Esophagus squamous epithelium (tissue), 5 donors: ENCODE results near the gene MRPS15. TPM values are rescaled to one million over a fixed set of nuclear protein-coding genes. Genes with fewer than 3 reads are reported as not detected.
"Not testable (repeated sequence)": the region's sequence is repeated elsewhere in the genome, so short reads cannot be mapped to it uniquely, and the experiment has no call there.

Experiments
- DNase-seq: peaks from one replicate; lab custom pipeline; 2025; lab: John Stamatoyannopoulos, UW
- H3K27ac ChIP-seq, 4 donors: fragments of 200-600 bp; sonication (generic); one replicate each; pipeline ENCODE4 v1.5.1; 2016 to 2019; ENCODE audit warnings: mild to moderate bottlenecking in 1 of 4
- H3K27me3 ChIP-seq, 4 donors: fragments of 200-600 bp; sonication (generic); 1 replicate in 3 of 4; 2 replicates in 1 of 4; pipeline versions ENCODE4 v1.5.1 to v1.6.0; 2017 to 2021; ENCODE audit warnings: antibody characterized with exemption in 1 of 4
- H3K36me3 ChIP-seq, 3 donors: fragments of 200-600 bp; sonication (generic); one replicate each; pipeline ENCODE4 v1.5.1; 2016 to 2019
- H3K4me1 ChIP-seq, 3 donors: fragments of 200-600 bp; sonication (generic); one replicate each; pipeline ENCODE4 v1.5.1; 2017 to 2019
- H3K4me3 ChIP-seq, 4 donors: fragments of 200-600 bp; sonication (generic); 1 replicate in 3 of 4; 2 replicates in 1 of 4; pipeline ENCODE4 v1.5.1; 2016 to 2019; ENCODE audit warnings: mild to moderate bottlenecking in 2 of 4, moderate library complexity in 1 of 4
- H3K9me3 ChIP-seq, 3 donors: fragments of 200-600 bp; sonication (generic); one replicate each; pipeline ENCODE4 v1.5.1; 2016 to 2019
- CTCF ChIP-seq, 6 experiments: fragments of 450-650 bp in 4 of 6; fragments of 200-600 bp in 2 of 6; sonication (generic) in 2 of 6; IDR thresholded peaks; one replicate each; pipeline ENCODE4 v1.5.1; 2016 to 2019; ENCODE audit warnings: antibody characterized with exemption in 6 of 6, mild to moderate bottlenecking in 4 of 6, moderate library complexity in 4 of 6
- POLR2A ChIP-seq, 4 donors: fragments of 450-650 bp; IDR thresholded peaks; one replicate each; pipeline ENCODE4 v1.6.1; 2017; ENCODE audit warnings: antibody characterized with exemption in 4 of 4, mild to moderate bottlenecking in 4 of 4, moderate library complexity in 3 of 4
- WGBS, 2 donors: methylation state at CpG; one replicate each; pipeline ENCODE4 v1.1.5; 2018; 5-methylcytosine and 5-hydroxymethylcytosine counted together
- intact Hi-C: fragments of 100-400 bp; cut with DNase I; formaldehyde crosslinking; loops from one replicate; pipeline ENCODE4 v1.15.0; 2022
- total RNA-seq, 4 donors: library from RNA; depleted of rRNA; stranded (reverse); fragments of >200 nt; gene quantifications; one replicate each; pipeline ENCODE4 v1.1.0, GENCODE V29; 2016
- donor health status: DM: yes; HTN: yes; CAD: no.

Gene MRPS15
- total RNA-seq, 4 donors from 2014 or later: 49.1 to 96.4 (median 74.0) TPM

- 56 to 87% methylated on average over 3 of the region's 3 CpGs for WGBS, 2 donors
- intact Hi-C loops: no loop called here
- Histone ChIP-seq H3K27ac (no peak overlapping the region), H3K27me3 (peaks cover 0 to 7% (median 0%) of the 10 kb centered on the region in 4 donors), H3K4me1 (peaks cover 0 to 6% (median 0%) of the 10 kb centered on the region in 3 donors), H3K36me3 (no peaks in the 10 kb centered on the region), H3K4me3 (no peak overlapping the region), H3K9me3 (no peaks in the 10 kb centered on the region)
- TF ChIP-seq CTCF (IDR thresholded peaks at IDR 0.05) (no peak), POLR2A (IDR thresholded peaks at IDR 0.05) (no peak)
- DNase-seq: no peak
These were observed 23.7 kb upstream of the MRPS15 start for GRCh38 chr1:36487906-36488305.

GRCh38 chr1:36487336-36487725 is 23.1 kb upstream of the MRPS15 start:
- 88 to 90% methylated on average over 7 to 9 of the region's 9 CpGs for WGBS, 2 donors
- intact Hi-C loops: not testable (repeated sequence)

GRCh38 chr1:36486439-36487335 is 22.5 kb upstream of the MRPS15 start:
- H3K27ac ChIP-seq: peak overlapping the region in 1 of 4 donors; percentile 70
- H3K4me1 ChIP-seq: peaks cover 0 to 6% (median 0%) of the 10 kb centered on the region in 3 donors
- H3K9me3 ChIP-seq: no peaks in the 10 kb centered on the region
- no peak overlapping the region for H3K4me3 ChIP-seq
- DNase-seq: no peak
- TF ChIP-seq POLR2A (IDR thresholded peaks at IDR 0.05): no peak
- no peak for TF ChIP-seq CTCF (IDR thresholded peaks at IDR 0.05)
- 45 to 52% methylated on average over 12 of the region's 17 CpGs for WGBS, 2 donors
- peaks cover 0 to 5% (median 0%) of the 10 kb centered on the region in 4 donors for H3K27me3 ChIP-seq
- intact Hi-C loops: no loop called here
- H3K36me3 ChIP-seq: no peaks in the 10 kb centered on the region

More at GRCh38 chr1:36487336-36487725, 23.1 kb upstream of the MRPS15 start:
- not testable (repeated sequence) for H3K4me3 ChIP-seq, H3K4me1 ChIP-seq, DNase-seq, H3K27me3 ChIP-seq, H3K9me3 ChIP-seq, H3K27ac ChIP-seq, H3K36me3 ChIP-seq

- Histone ChIP-seq H3K27me3 (peaks cover 0 to 11% (median 0%) of the 10 kb centered on the region in 4 donors), H3K27ac (peak overlapping the region in 1 of 4 donors; percentile 10), H3K4me3 (no peak overlapping the region), H3K36me3 (no peaks in the 10 kb centered on the region), H3K9me3 (no peaks in the 10 kb centered on the region), H3K4me1 (peaks cover 0 to 6% (median 0%) of the 10 kb centered on the region in 3 donors)
- 76 to 100% methylated on average over 2 of the region's 2 CpGs for WGBS, 2 donors
- no peak for TF ChIP-seq CTCF (IDR thresholded peaks at IDR 0.05)
- no peak for TF ChIP-seq POLR2A (IDR thresholded peaks at IDR 0.05)
- no peak for DNase-seq
- intact Hi-C loops: no loop called here
These were observed 21.9 kb upstream of the MRPS15 start for GRCh38 chr1:36486093-36486438.

GRCh38 chr1:36484099-36484498 is 19.9 kb upstream of the MRPS15 start:
- H3K4me1 ChIP-seq: peaks cover 0 to 6% (median 0%) of the 10 kb centered on the region in 3 donors
- intact Hi-C loops: no loop called here
- WGBS, 2 donors: 86 to 93% methylated on average over 2 of the region's 2 CpGs
- no peaks in the 10 kb centered on the region for H3K9me3 ChIP-seq
- DNase-seq: no peak
- H3K27ac ChIP-seq: no peak overlapping the region
- no peak overlapping the region for H3K4me3 ChIP-seq
- no peaks in the 10 kb centered on the region for H3K36me3 ChIP-seq
- TF ChIP-seq POLR2A (IDR thresholded peaks at IDR 0.05): no peak
- no peak for TF ChIP-seq CTCF (IDR thresholded peaks at IDR 0.05)
- peaks cover 0 to 21% (median 0%) of the 10 kb centered on the region in 4 donors for H3K27me3 ChIP-seq
